Thyroid gland (tissue), 4 donors: ENCODE measurements around the gene PET100. TPM values are rescaled to one million over a fixed set of nuclear protein-coding genes. Genes with fewer than 3 reads are reported as not detected.

Experiments
- DNase-seq, 2 donors: peaks; one replicate each; pipeline ENCODE4 v3.0.0-alpha.2; 2019
- H3K27ac ChIP-seq, 3 donors: fragments of 200-600 bp; sonication (generic); 1 replicate in 2 of 3; 2 replicates in 1 of 3; pipeline ENCODE4 v1.5.1; 2016 to 2019; ENCODE audit warnings: mild to moderate bottlenecking in 1 of 3, moderate library complexity in 1 of 3
- H3K27me3 ChIP-seq: fragments of 200-600 bp; sonication (generic); one replicate; pipeline ENCODE4 v1.5.1; 2019
- H3K36me3 ChIP-seq, 2 donors: fragments of 200-600 bp; sonication (generic); one replicate each; pipeline ENCODE4 v1.5.1; 2016 to 2019
- H3K4me1 ChIP-seq, 2 donors: fragments of 200-600 bp; sonication (generic); one replicate each; pipeline ENCODE4 v1.5.1; 2017 to 2019
- H3K4me3 ChIP-seq, 3 donors: fragments of 200-600 bp; sonication (generic); replicated peaks in 1 of 3; 1 replicate in 2 of 3; 2 replicates in 1 of 3; pipeline ENCODE4 v1.5.1; 2016; ENCODE audit warnings: mild to moderate bottlenecking in 1 of 3
- H3K9me3 ChIP-seq: fragments of 200-600 bp; sonication (generic); one replicate; pipeline ENCODE4 v1.5.1; 2017
- CTCF ChIP-seq, 6 experiments: fragments of 200-600 bp in 3 of 6; fragments of 450-650 bp in 3 of 6; sonication (generic) in 3 of 6; IDR thresholded peaks; one replicate each; pipeline ENCODE4 v1.5.1; 2016 to 2019; ENCODE audit warnings: antibody characterized with exemption in 6 of 6, mild to moderate bottlenecking in 2 of 6, inconsistent platforms in 1 of 6, moderate library complexity in 1 of 6
- POLR2A ChIP-seq, 2 donors: fragments of 450-650 bp; IDR thresholded peaks; one replicate each; pipeline ENCODE4 v1.6.1; 2017; ENCODE audit warnings: antibody characterized with exemption in 2 of 2, mild to moderate bottlenecking in 2 of 2, moderate library complexity in 1 of 2
- WGBS, 2 donors: methylation state at CpG; one replicate each; pipeline ENCODE4 v1.1.5; 2017; 5-methylcytosine and 5-hydroxymethylcytosine counted together
- intact Hi-C: fragments of 100-400 bp; cut with DNase I; formaldehyde crosslinking; loops from one replicate; pipeline ENCODE4 v1.15.1; 2023
- total RNA-seq, 4 donors: library from RNA; depleted of rRNA; stranded (reverse); fragments of >200 nt; gene quantifications; one replicate each; pipeline ENCODE4 v1.2.3, GENCODE V29; 2016

The PET100 gene
- total RNA-seq, 4 donors from 2014 or later, result 6.0 to 45.5 (median 13.9) TPM

GRCh38 chr19:7602240-7602934 lies 27.2 kb upstream of the PET100 start:
- Histone ChIP-seq H3K9me3 (no peaks in the 10 kb centered on the region), H3K36me3 (no peaks in the 10 kb centered on the region), H3K4me3 (no peak overlapping the region), H3K27me3 (no peaks in the 10 kb centered on the region), H3K4me1 (peaks cover 12 to 13% of the 10 kb centered on the region in 2 donors), H3K27ac (peak overlapping the region; percentile 19 to 73 (median 56))
- TF ChIP-seq POLR2A (IDR thresholded peaks at IDR 0.05) (no peak), CTCF (IDR thresholded peaks at IDR 0.05) (no peak)
- WGBS, 2 donors, result 33 to 39% methylated on average over 15 of the region's 15 CpGs
- intact Hi-C loops, result no loop called here
- DNase-seq, result peak; percentile 75 to 90

GRCh38 chr19:7602935-7603497 lies 26.6 kb upstream of the PET100 start:
- intact Hi-C loops, result no loop called here
- H3K4me1 ChIP-seq, result peaks cover 12 to 13% of the 10 kb centered on the region in 2 donors
- H3K4me3 ChIP-seq, result no peak overlapping the region
- TF ChIP-seq CTCF (IDR thresholded peaks at IDR 0.05) (no peak), POLR2A (IDR thresholded peaks at IDR 0.05) (no peak)
- H3K9me3 ChIP-seq, result no peaks in the 10 kb centered on the region
- WGBS, 2 donors, result 39 to 41% methylated on average over 11 of the region's 11 CpGs
- peak overlapping the region; percentile 19 to 73 (median 56) for H3K27ac ChIP-seq
- no peaks in the 10 kb centered on the region for H3K27me3 ChIP-seq
- peak in 1 of 2 donors; percentile 54 for DNase-seq
- no peaks in the 10 kb centered on the region for H3K36me3 ChIP-seq

- WGBS, 2 donors, result 81 to 93% methylated on average over 9 of the region's 9 CpGs
- H3K27me3 ChIP-seq, result no peaks in the 10 kb centered on the region
- TF ChIP-seq CTCF (IDR thresholded peaks at IDR 0.05) (no peak), POLR2A (IDR thresholded peaks at IDR 0.05) (no peak)
Observed at GRCh38 chr19:7603919-7604318, 25.7 kb upstream of the PET100 start.

GRCh38 chr19:7605490-7606222 lies 23.9 kb upstream of the PET100 start:
- 79 to 84% methylated on average over 14 of the region's 14 CpGs for WGBS, 2 donors
- H3K4me3 ChIP-seq, result no peak overlapping the region
- H3K27ac ChIP-seq, result no peak overlapping the region
- intact Hi-C loops, result no loop called here
- no peaks in the 10 kb centered on the region for H3K36me3 ChIP-seq
- TF ChIP-seq CTCF (IDR thresholded peaks at IDR 0.05), result no peak
- TF ChIP-seq POLR2A (IDR thresholded peaks at IDR 0.05), result no peak
- H3K4me1 ChIP-seq, result peaks cover 16 to 19% of the 10 kb centered on the region in 2 donors
- H3K27me3 ChIP-seq, result no peaks in the 10 kb centered on the region
- DNase-seq, result no peak
- no peaks in the 10 kb centered on the region for H3K9me3 ChIP-seq

More at GRCh38 chr19:7603919-7604318, 25.7 kb upstream of the PET100 start:
- Histone ChIP-seq H3K27ac (no peak overlapping the region), H3K9me3 (no peaks in the 10 kb centered on the region), H3K36me3 (no peaks in the 10 kb centered on the region), H3K4me1 (peaks cover 14 to 15% of the 10 kb centered on the region in 2 donors), H3K4me3 (no peak overlapping the region)
- intact Hi-C loops, result no loop called here
- no peak for DNase-seq
